Measurements from ENCODE around the gene NRXN3.

- no peak for TF ChIP-seq ZNF138 (CRISPR knock-in tag; IDR thresholded peaks at IDR 0.05; ENCODE audit: low read depth)
- no peak for TF ChIP-seq ZNF513 (CRISPR knock-in tag; conservative IDR thresholded peaks at IDR 0.05)
- no peak for TF ChIP-seq CERS6 (CRISPR knock-in tag; IDR thresholded peaks at IDR 0.05)
- no peak for TF ChIP-seq HDAC2 (CRISPR knock-in tag; IDR thresholded peaks at IDR 0.05)
- TF ChIP-seq ESRRA (CRISPR knock-in tag; IDR thresholded peaks at IDR 0.05; ENCODE audit: low read depth), result no peak
- no peak for TF ChIP-seq CTCF (CRISPR knock-in tag; IDR thresholded peaks at IDR 0.05)
- no peak for TF ChIP-seq MAFG (CRISPR knock-in tag; IDR thresholded peaks at IDR 0.05)
- no peak for TF ChIP-seq EHMT2 (IDR thresholded peaks at IDR 0.05; ENCODE audit: borderline replicate concordance, low read depth, low read length)
- no peak for TF ChIP-seq ZNF280D (CRISPR knock-in tag; IDR thresholded peaks at IDR 0.05)
- TF ChIP-seq HES4 (CRISPR knock-in tag; IDR thresholded peaks at IDR 0.05; ENCODE audit: borderline replicate concordance), result no peak
- TF ChIP-seq ZNF292 (CRISPR knock-in tag; IDR thresholded peaks at IDR 0.05; ENCODE audit: borderline replicate concordance, low read depth), result no peak
- no peak for TF ChIP-seq NR3C1 (CRISPR knock-in tag; IDR thresholded peaks at IDR 0.05)
Observed at GRCh38 chr14:79601579-79601978, 1431.4 kb downstream of the NRXN3 start.

Measured in HepG2 (cell line).